Measurements from ENCODE around the gene ABCC6. TPM values are rescaled to one million over a fixed set of nuclear protein-coding genes. Genes with fewer than 3 reads are reported as not detected.

ABCC6 gene
- 0.97 to 1.4 TPM (median 1.1 TPM) in 5 replicates for total RNA-seq (2022; extraction: Qiagen RNA extraction)

DNA sequence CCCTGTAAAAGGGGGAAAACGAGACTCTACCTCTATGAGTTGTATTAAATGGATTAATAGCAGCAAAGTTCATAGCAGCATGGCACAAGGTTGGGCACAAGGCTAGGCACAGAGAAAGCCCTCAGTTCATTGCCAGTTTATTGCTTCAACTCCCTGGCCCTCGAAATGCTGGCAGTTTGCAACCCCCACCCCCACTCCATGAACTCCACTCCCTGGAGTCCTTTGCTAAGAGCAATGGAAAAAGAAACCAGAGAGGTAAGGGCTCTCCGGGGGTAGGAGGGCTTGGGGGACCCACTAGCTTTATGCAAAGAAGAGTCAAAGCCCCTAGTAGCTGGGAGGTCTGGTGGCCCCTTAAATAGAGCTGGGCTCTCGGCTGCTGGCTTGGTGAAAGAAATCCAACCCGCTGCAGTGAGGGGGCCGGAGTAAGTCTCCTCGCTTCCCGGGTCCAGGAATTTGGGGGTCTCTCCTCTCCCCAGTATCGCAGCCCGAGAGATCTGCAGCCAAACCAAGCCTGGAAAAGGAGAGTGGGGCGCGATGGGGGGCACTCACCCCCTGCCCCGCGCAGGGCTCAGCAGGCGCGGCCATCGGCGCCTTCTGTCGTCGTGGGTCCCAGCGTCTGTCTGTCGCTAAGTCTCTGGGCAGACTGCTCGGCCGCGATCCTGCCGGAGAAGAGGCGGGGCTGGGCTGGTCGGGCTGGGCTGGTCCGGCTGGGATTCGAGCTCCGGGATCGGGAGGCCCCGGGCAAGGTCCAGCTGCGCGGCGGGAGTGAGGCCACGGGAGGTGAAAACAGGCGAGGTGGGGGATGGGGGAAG is at the start of gene ABCC6:
Gene ABCC6 (minus strand): TSS at position 645 of the 812 bp plus-strand sequence. CDS start 60 bp downstream, at position 585.

Other genes with a start within 250 kb of the ABCC6 start
- 20.6 to 28.4 TPM (median 26.9 TPM) in 5 replicates for gene NOMO3, start 9.0 kb upstream of the ABCC6 start, total RNA-seq (2022; extraction: Qiagen RNA extraction)
- 7.2 to 12.3 TPM (median 9.6 TPM) in 5 replicates for gene NPIPA7, start 155.6 kb upstream of the ABCC6 start, total RNA-seq (2022; extraction: Qiagen RNA extraction)

All from A549 treated with CORT108297 at 1 μM for 4 hours (cell line).